MM.1S (cell line): ENCODE results near the gene COL26A1.

Source experiments
- CTCF ChIP-seq: fragments of 300-600 bp; sonication (generic); IDR thresholded peaks from 2 replicates; pipeline ENCODE4 v1.5.1; 2016; ENCODE audit warnings: antibody characterized with exemption, low read length, mixed read lengths
- EZH2 ChIP-seq: fragments of 300-600 bp; sonication (generic); optimal IDR thresholded peaks from 2 replicates; pipeline ENCODE3; 2017; ENCODE audit warnings: low read depth, mild to moderate bottlenecking, antibody characterized with exemption, low read length, mixed read lengths
- EZH2phosphoT487 ChIP-seq: fragments of 300-600 bp; sonication (generic); IDR thresholded peaks from 2 replicates; pipeline ENCODE4 v1.6.1; 2018; ENCODE audit warnings: antibody characterized with exemption, low read length

GRCh38 chr7:101605611-101606497 lies 243.2 kb downstream of the COL26A1 start:
- TF ChIP-seq CTCF (no peak), EZH2 (no peak), EZH2phosphoT487 (no peak)
